Measurements from ENCODE around the gene ACAP3. TPM values are rescaled to one million over a fixed set of nuclear protein-coding genes. Genes with fewer than 3 reads are reported as not detected.
A peak's percentile ranks its signal among the peaks of the same experiment; 100 is the strongest.

ACAP3 gene
- total and polyA plus RNA-seq, 2 donors (not counting 3 experiments of a cell fraction or from before 2014, with no cell fraction given): 27.8 to 39.0 TPM

DNA sequence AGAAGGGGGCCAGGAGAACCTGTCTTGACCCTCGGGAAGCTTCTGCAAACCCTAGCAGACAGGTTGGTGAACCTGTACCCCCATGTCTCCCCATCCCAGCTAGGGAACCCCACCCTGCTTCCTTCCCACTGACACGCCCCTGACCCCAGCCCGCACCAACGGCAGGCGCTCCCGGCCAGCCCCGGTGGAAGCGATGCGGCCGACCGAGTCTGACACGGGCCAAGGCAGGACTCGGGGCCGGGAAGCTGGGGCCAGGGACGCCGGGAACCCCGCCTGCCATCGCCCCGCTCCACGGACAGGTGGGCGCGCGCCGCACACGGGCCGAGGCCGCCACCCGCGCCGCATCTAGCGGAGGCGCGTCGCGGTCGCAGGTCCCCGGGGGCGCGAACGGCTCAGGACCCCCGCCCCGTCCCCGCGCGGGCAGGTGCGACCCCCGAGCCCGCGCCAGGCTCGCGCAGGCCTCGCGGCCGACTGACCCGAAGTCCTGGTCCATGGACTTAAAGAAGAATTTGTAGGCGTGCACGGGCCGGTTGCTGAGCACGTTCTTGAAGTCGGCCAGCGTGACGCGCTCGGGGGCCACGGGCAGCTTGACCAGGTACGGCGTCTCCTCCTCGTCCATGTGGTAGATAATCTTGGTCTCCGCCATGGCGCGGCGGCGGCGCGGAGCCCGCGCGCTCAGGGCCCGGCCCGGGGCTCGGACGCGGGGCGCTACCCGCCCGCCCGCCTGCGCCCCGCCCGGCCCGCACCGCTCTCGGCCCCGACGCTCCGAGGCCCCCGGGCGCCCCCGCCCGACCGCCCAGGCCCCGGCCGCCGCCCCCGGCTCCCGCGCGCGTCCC lies 40.9 kb upstream of the ACAP3 start:
- Histone ChIP-seq H4K20me1 (replicated peaks; ENCODE audit: control insufficient read depth, extremely low read depth, insufficient read depth, low read length) (no peaks in the 10 kb centered on the region), H3K36me3 (ENCODE audit: control insufficient read depth in 2 of 2, extremely low read depth in 1 of 2, insufficient read depth in 2 of 2, low read length in 2 of 2) (no peaks in the 10 kb centered on the region), H3K27ac (ENCODE audit: insufficient read depth, low read depth, low read length) (no peak overlapping the region), H3K4me2 (ENCODE audit: insufficient read depth, low read length) (peak overlapping the region; percentile 78), H3K27me3 (ENCODE audit: control insufficient read depth in 2 of 2, insufficient read depth in 2 of 2, low read length in 2 of 2) (peaks cover 2 to 8% of the 10 kb centered on the region in 2 experiments), H3K9ac (replicated peaks; ENCODE audit: extremely low read depth, insufficient read depth, low read length) (peak overlapping the region; percentile 38), H3K79me2 (ENCODE audit: control insufficient read depth, insufficient read depth, low read length) (peaks cover 33% of the 10 kb centered on the region), H3K4me1 (ENCODE audit: control insufficient read depth, extremely low read depth, insufficient read depth, low read length) (peaks cover 10% of the 10 kb centered on the region), H3K4me3 (replicated peaks in 1 of 3; ENCODE audit: insufficient read depth in 1 of 3, low read depth in 1 of 3, low read length in 3 of 3) (peak overlapping the region; percentile 57 to 86 (median 58)), H3K9me3 (replicated peaks; ENCODE audit: control insufficient read depth, insufficient read depth, low read length) (no peaks in the 10 kb centered on the region), H2AFZ (ENCODE audit: low read depth, low read length) (peak overlapping the region; percentile 41), H3K9me1 (replicated peaks; ENCODE audit: control insufficient read depth, extremely low read depth, insufficient read depth, low read length) (no peaks in the 10 kb centered on the region)
- FAIRE-seq (peak; percentile 12), DNase-seq (ENCODE audit: low read depth, low spot score) (peak; percentile 34)
- BruUV-seq (replicated peaks): no TSS peak
- dilution Hi-C loops (cut with MboI; ENCODE audit: extremely low pct_ligation_motif_present, low sequenced_read_pairs) (no loop called here), intact Hi-C loops (cut with micrococcal nuclease) (loop anchor here (1.0 kb wide), 2 partner anchors 27 to 39 kb away; partner anchors contain the start of gene AURKAIP1)
- POLR2A ChIA-PET: no interaction called here
- CTCF ChIA-PET: interaction anchor here (1.0 to 1.4 kb wide), 5 partner anchors 12 to 226 kb away, joined by 3 to 5 read pairs (median 3); no protein-coding TSS in a partner anchor
- TF ChIP-seq MYC (IDR thresholded peaks at IDR 0.05; ENCODE audit: low read depth, low read length): no peak
- no peak for TF ChIP-seq JUN (IDR thresholded peaks at IDR 0.05; ENCODE audit: borderline replicate concordance, insufficient read depth, insufficient read length, low read depth)

DNA sequence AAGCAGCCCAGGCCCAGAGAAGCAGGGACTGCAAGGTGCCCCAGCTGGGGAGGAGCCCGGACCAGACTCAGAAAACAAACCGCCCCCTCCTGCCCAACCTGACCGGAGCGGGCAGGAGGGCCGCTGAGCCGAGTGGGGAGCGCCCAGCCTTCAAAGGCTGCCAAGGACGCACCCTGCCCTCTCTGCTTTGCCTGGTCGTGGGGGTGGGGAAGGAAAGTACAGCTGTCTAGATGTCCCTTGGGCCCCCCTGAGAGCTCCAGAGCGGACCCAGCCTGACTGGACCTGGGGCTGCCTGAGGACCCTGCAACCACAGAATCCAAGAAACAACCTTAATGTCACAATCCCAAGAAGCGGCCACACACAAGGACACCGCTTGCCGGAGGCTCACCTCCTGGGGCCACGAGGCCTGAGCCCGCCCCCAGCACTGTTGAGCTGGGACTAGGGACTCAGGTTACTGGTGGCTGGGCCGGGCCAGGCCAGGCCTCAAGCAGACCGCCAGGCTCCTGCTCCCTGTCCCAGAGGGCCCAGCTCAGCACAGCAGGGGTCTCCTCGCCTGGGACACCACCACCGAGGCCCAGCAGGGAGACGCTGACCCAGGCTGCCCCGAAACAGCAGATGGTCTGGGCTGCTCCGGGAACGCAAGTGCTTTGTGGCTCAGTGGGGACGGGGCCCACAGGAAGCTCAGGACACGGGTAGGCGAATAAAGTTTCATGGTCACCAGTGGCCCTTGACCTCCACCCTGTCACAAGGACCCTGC lies 40.1 kb upstream of the ACAP3 start:
- Histone ChIP-seq H2AFZ (ENCODE audit: low read depth, low read length) (peak overlapping the region; percentile 3), H3K9me3 (replicated peaks; ENCODE audit: control insufficient read depth, insufficient read depth, low read length) (no peaks in the 10 kb centered on the region), H3K27ac (ENCODE audit: insufficient read depth, low read depth, low read length) (no peak overlapping the region), H3K4me1 (ENCODE audit: control insufficient read depth, extremely low read depth, insufficient read depth, low read length) (peaks cover 10% of the 10 kb centered on the region), H3K4me3 (replicated peaks in 1 of 3; ENCODE audit: insufficient read depth in 1 of 3, low read depth in 1 of 3, low read length in 3 of 3) (peak overlapping the region; percentile 57 to 86 (median 58)), H3K79me2 (ENCODE audit: control insufficient read depth, insufficient read depth, low read length) (peaks cover 33% of the 10 kb centered on the region), H3K36me3 (ENCODE audit: control insufficient read depth in 2 of 2, extremely low read depth in 1 of 2, insufficient read depth in 2 of 2, low read length in 2 of 2) (no peaks in the 10 kb centered on the region), H3K9me1 (replicated peaks; ENCODE audit: control insufficient read depth, extremely low read depth, insufficient read depth, low read length) (no peaks in the 10 kb centered on the region), H3K9ac (replicated peaks; ENCODE audit: extremely low read depth, insufficient read depth, low read length) (peak overlapping the region; percentile 33), H3K4me2 (ENCODE audit: insufficient read depth, low read length) (peak overlapping the region; percentile 78), H4K20me1 (replicated peaks; ENCODE audit: control insufficient read depth, extremely low read depth, insufficient read depth, low read length) (no peaks in the 10 kb centered on the region), H3K27me3 (ENCODE audit: control insufficient read depth in 2 of 2, insufficient read depth in 2 of 2, low read length in 2 of 2) (no peaks in the 10 kb centered on the region)
- intact Hi-C loops (cut with micrococcal nuclease) (no loop called here), dilution Hi-C loops (cut with MboI; ENCODE audit: extremely low pct_ligation_motif_present, low sequenced_read_pairs) (no loop called here)
- TF ChIP-seq, protein P1, sequence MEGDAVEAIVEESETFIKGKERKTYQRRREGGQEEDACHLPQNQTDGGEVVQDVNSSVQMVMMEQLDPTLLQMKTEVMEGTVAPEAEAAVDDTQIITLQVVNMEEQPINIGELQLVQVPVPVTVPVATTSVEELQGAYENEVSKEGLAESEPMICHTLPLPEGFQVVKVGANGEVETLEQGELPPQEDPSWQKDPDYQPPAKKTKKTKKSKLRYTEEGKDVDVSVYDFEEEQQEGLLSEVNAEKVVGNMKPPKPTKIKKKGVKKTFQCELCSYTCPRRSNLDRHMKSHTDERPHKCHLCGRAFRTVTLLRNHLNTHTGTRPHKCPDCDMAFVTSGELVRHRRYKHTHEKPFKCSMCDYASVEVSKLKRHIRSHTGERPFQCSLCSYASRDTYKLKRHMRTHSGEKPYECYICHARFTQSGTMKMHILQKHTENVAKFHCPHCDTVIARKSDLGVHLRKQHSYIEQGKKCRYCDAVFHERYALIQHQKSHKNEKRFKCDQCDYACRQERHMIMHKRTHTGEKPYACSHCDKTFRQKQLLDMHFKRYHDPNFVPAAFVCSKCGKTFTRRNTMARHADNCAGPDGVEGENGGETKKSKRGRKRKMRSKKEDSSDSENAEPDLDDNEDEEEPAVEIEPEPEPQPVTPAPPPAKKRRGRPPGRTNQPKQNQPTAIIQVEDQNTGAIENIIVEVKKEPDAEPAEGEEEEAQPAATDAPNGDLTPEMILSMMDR (IDR thresholded peaks at IDR 0.05; ENCODE audit: extremely low read depth in 1 of 2, insufficient read depth in 1 of 2, low read depth in 1 of 2, low read length in 2 of 2): no peak
- TF ChIP-seq EZH2 (IDR thresholded peaks at IDR 0.05; ENCODE audit: borderline replicate concordance, low read depth, low read length, severe bottlenecking) (no peak), FOS (IDR thresholded peaks at IDR 0.05; ENCODE audit: borderline replicate concordance, insufficient read depth, low read length) (no peak), JUN (IDR thresholded peaks at IDR 0.05; ENCODE audit: borderline replicate concordance, insufficient read depth, insufficient read length, low read depth) (no peak), GATA2 (IDR thresholded peaks at IDR 0.05; ENCODE audit: insufficient read depth, insufficient read length, low read depth, low read length) (no peak), MYC (IDR thresholded peaks at IDR 0.05; ENCODE audit: low read depth, low read length) (no peak), POLR2A (IDR thresholded peaks at IDR 0.05; ENCODE audit: low read depth, low read length) (no peak), POLR2AphosphoS5 (IDR thresholded peaks at IDR 0.05; ENCODE audit: insufficient read depth, low read depth, low read length) (no peak)
- TF ChIP-seq, protein P2, sequence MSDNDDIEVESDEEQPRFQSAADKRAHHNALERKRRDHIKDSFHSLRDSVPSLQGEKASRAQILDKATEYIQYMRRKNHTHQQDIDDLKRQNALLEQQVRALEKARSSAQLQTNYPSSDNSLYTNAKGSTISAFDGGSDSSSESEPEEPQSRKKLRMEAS (IDR thresholded peaks at IDR 0.05; ENCODE audit: insufficient read depth, insufficient read length): no peak
- FAIRE-seq (peak; percentile 35), DNase-seq (ENCODE audit: low read depth, low spot score) (no peak)
- BruUV-seq (replicated peaks): no TSS peak
- ChIA-PET CTCF (interaction anchor here (1.0 to 1.4 kb wide), 5 partner anchors 11 to 225 kb away, joined by 3 to 5 read pairs (median 3); no protein-coding TSS in a partner anchor), POLR2A (no interaction called here)

All from endothelial cell of umbilical vein (primary cell).